GM20431 (cell line): ENCODE data around the gene ARGLU1.

ENCODE experiments used
- in situ Hi-C: fragments of 300-500 bp; cut with MseI, MboI; formaldehyde crosslinking; loops from one replicate; pipeline ENCODE4 v1.15.0; 2020; ENCODE audit warnings: low sequenced_read_pairs; ENCODE audit not compliant: unreplicated experiment

Gene ARGLU1

GRCh38 chr13:106528718-106529414 is 39.1 kb downstream of the ARGLU1 start:
- in situ Hi-C loops, result no loop called here

GRCh38 chr13:106527826-106528225 is 40.1 kb downstream of the ARGLU1 start:
- in situ Hi-C loops, result no loop called here

- in situ Hi-C loops, result no loop called here
These were observed 40.5 kb downstream of the ARGLU1 start for GRCh38 chr13:106527445-106527801.

GRCh38 chr13:106526738-106527444 is 41.0 kb downstream of the ARGLU1 start:
- in situ Hi-C loops, result no loop called here

GRCh38 chr13:106525865-106526264 is 42.1 kb downstream of the ARGLU1 start:
- in situ Hi-C loops, result no loop called here

GRCh38 chr13:106524108-106524507 is 43.8 kb downstream of the ARGLU1 start:
- in situ Hi-C loops, result no loop called here

GRCh38 chr13:106523576-106523975 is 44.4 kb downstream of the ARGLU1 start:
- in situ Hi-C loops, result no loop called here

GRCh38 chr13:106522898-106523525 is 44.9 kb downstream of the ARGLU1 start:
- in situ Hi-C loops, result no loop called here

- in situ Hi-C loops, result no loop called here
These were observed 45.7 kb downstream of the ARGLU1 start for GRCh38 chr13:106522112-106522705.

- in situ Hi-C loops, result no loop called here
These were observed 46.7 kb downstream of the ARGLU1 start for GRCh38 chr13:106521095-106521799.

- in situ Hi-C loops, result no loop called here
These were observed 47.5 kb downstream of the ARGLU1 start for GRCh38 chr13:106520251-106521054.

- in situ Hi-C loops, result no loop called here
These were observed 49.4 kb downstream of the ARGLU1 start for GRCh38 chr13:106518512-106518911.

GRCh38 chr13:106517109-106517847 is 50.7 kb downstream of the ARGLU1 start:
- in situ Hi-C loops, result no loop called here

GRCh38 chr13:106515635-106516254 is 52.2 kb downstream of the ARGLU1 start:
- in situ Hi-C loops, result no loop called here

- in situ Hi-C loops, result no loop called here
These were observed 52.9 kb downstream of the ARGLU1 start for GRCh38 chr13:106514928-106515634.

- in situ Hi-C loops, result no loop called here
These were observed 54.6 kb downstream of the ARGLU1 start for GRCh38 chr13:106513025-106513983.
